Measurements from ENCODE around the gene TAOK1. TPM values are rescaled to one million over a fixed set of nuclear protein-coding genes. Genes with fewer than 3 reads are reported as not detected.
A peak's percentile ranks its signal among the peaks of the same experiment; 100 is the strongest.

The TAOK1 gene
- total RNA-seq, 1 experiment from 2014 or later, result 56.3 TPM

- no peak overlapping the region for H2AFZ ChIP-seq (ENCODE audit: low read depth, low read length, poor library complexity, severe bottlenecking)
- H3K79me2 ChIP-seq (ENCODE audit: insufficient read depth, low read length), result no peaks in the 10 kb centered on the region
- peaks cover 3 to 10% of the 10 kb centered on the region in 2 experiments; a peak in 2 of 4 replicates for H3K4me1 ChIP-seq (ENCODE audit: control insufficient read depth in 1 of 2, insufficient read depth in 2 of 2, low read length in 2 of 2)
- no peak overlapping the region for H3K4me2 ChIP-seq (ENCODE audit: low read length)
- intact Hi-C loops (cut with micrococcal nuclease), result no loop called here
- CTCF ChIA-PET, result interaction anchor here (1.6 kb wide), 1 partner anchor 203 kb away, joined by 5 read pairs; no protein-coding TSS in a partner anchor
- POLR2A ChIA-PET, result no interaction called here
- no peak overlapping the region for H3K4me3 ChIP-seq (replicated peaks in 1 of 2; ENCODE audit: low read depth in 1 of 2, low read length in 2 of 2)
- no peak overlapping the region for H3K27ac ChIP-seq (ENCODE audit: low read depth, low read length)
- ATAC-seq (peak; percentile 49), DNase-seq (ENCODE audit: low read depth, low spot score) (no peak)
- no TSS peak for BruUV-seq (replicated peaks)
- no peak overlapping the region for H3K9ac ChIP-seq (ENCODE audit: low read length)
- RAD21 ChIA-PET (ENCODE audit: low non-redundant PET in 1 of 2, low total read pairs in 2 of 2, uncharacterized antibody in 2 of 2, unreplicated experiment in 2 of 2), result interaction anchor here in 1 of 2 experiments (0.6 to 1.4 kb wide), 2 partner anchors 203 to 405 kb away, joined by 3 to 4 read pairs; no protein-coding TSS in a partner anchor
- peaks cover 0 to 6% of the 10 kb centered on the region in 2 experiments; a peak in 2 of 4 replicates for H3K36me3 ChIP-seq (ENCODE audit: control insufficient read depth in 1 of 2, insufficient read depth in 2 of 2, low read length in 2 of 2)
- no peaks in the 10 kb centered on the region for H3K9me2 ChIP-seq (ENCODE audit: insufficient read depth)
- no peaks in the 10 kb centered on the region for H3K27me3 ChIP-seq (ENCODE audit: insufficient read depth, low read length)
- H3K9me3 ChIP-seq (ENCODE audit: control insufficient read depth in 1 of 2, insufficient read depth in 1 of 2, low read depth in 1 of 2, low read length in 2 of 2), result no peaks in the 10 kb centered on the region
- H4K20me1 ChIP-seq (ENCODE audit: insufficient read depth), result no peaks in the 10 kb centered on the region
- TF ChIP-seq EZH2 (IDR thresholded peaks at IDR 0.05) (no peak), JUND (IDR thresholded peaks at IDR 0.05) (no peak), CTCF (IDR thresholded peaks at IDR 0.05 in 2 of 3, conservative IDR thresholded peaks at IDR 0.05 in 1 of 3; ENCODE audit: borderline replicate concordance in 1 of 3, insufficient read depth in 1 of 3, low read depth in 2 of 3, low read length in 2 of 3) (peak; percentile 37 to 57 (median 54); a peak in 5 of 6 replicates), CBX3 (IDR thresholded peaks at IDR 0.05; ENCODE audit: low read depth) (no peak), POLR2AphosphoS5 (IDR thresholded peaks at IDR 0.05; ENCODE audit: low read depth, low read length) (peak; percentile 23; the same call in 1 of the 2 replicates), ZBTB33 (IDR thresholded peaks at IDR 0.05; ENCODE audit: extremely low read depth, insufficient replicate concordance, low read length) (no peak), EZH2phosphoT487 (IDR thresholded peaks at IDR 0.05; ENCODE audit: borderline replicate concordance) (no peak), SRF (IDR thresholded peaks at IDR 0.05; ENCODE audit: low read depth) (no peak), ZNF274 (IDR thresholded peaks at IDR 0.05; ENCODE audit: low read depth, low read length) (no peak), SIN3A (IDR thresholded peaks at IDR 0.05; ENCODE audit: low read depth) (no peak), ELF1 (IDR thresholded peaks at IDR 0.05; ENCODE audit: borderline replicate concordance, low read depth) (no peak), FOSL1 (IDR thresholded peaks at IDR 0.05; ENCODE audit: low read depth) (no peak), REST (IDR thresholded peaks at IDR 0.05; ENCODE audit: low read depth) (no peak), ATF3 (IDR thresholded peaks at IDR 0.05) (no peak), SP1 (IDR thresholded peaks at IDR 0.05; ENCODE audit: low read depth) (no peak), ZFX (IDR thresholded peaks at IDR 0.05) (no peak), TCF7L2 (IDR thresholded peaks at IDR 0.05; ENCODE audit: borderline replicate concordance, extremely low read depth, insufficient read depth, insufficient read length) (no peak), EGR1 (IDR thresholded peaks at IDR 0.05; ENCODE audit: low read depth) (no peak), CEBPB (IDR thresholded peaks at IDR 0.05; ENCODE audit: low read depth) (no peak)
Measured at GRCh38 chr17:29572691-29573557, 182.8 kb downstream of the TAOK1 start.

All from HCT116 (cell line).